HG03378 (cell line): ENCODE measurements around the gene LCN12.
"Not testable (repeated sequence)": the region's sequence is repeated elsewhere in the genome, so short reads cannot be mapped to it uniquely, and the experiment has no call there.

Experiments used
- ATAC-seq: cut with Tn5 transposase; IDR thresholded peaks from one replicate; pipeline ENCODE4 v1.9.1; 2021; ENCODE audit warnings: mild to moderate bottlenecking, moderate library complexity; ENCODE audit not compliant: unreplicated experiment

LCN12 gene

DNA sequence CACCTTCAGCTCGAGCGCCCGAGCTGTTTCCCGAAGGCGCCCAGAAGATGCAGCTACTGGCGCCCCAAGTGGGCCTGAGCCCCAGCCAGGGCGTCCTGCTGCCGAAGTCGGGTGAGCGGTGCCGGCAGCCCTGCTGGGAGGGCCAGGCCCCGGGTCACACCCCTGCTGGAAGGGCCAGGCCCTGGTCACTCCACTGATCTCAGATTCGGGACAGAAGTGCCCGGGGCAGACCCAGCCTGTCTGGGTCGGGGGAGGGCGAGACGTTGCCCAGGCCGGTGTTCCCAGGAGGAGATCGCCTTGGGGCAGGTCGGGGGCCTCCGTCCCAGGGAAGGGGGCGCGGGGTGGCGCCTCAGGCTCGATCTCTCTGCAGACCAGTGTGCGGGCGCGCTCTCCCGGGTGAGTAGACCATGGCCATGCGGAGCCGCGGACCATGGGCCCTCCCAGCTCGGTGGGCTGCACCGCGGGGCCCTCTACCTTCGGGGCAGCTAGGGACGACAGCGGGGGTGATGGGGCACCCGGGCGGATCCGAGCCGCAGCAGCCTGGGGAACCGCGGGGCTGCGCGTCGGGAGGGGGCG lies 33.0 kb downstream of the LCN12 start:
- no peak for ATAC-seq

DNA sequence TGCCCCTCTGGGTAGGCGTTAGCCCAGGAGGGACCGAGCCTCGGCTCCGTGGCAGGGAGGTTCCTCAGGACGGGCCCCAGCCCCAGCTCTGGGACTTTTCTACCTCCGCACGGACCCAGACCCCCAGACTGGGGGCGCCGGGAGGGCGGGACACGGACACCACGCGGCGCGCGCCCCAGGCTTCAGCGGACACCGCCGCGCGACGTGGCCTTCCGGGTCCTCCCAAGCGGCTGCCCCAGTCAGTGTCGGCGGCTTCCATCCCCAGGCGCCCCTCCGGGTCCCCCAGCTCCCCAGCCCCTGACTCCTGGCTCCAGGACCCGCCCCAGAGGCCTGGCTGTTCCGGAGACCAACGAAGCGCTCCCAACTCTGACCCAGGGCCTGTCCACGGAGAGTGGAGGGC lies 33.8 kb downstream of the LCN12 start:
- ATAC-seq, result no peak

DNA sequence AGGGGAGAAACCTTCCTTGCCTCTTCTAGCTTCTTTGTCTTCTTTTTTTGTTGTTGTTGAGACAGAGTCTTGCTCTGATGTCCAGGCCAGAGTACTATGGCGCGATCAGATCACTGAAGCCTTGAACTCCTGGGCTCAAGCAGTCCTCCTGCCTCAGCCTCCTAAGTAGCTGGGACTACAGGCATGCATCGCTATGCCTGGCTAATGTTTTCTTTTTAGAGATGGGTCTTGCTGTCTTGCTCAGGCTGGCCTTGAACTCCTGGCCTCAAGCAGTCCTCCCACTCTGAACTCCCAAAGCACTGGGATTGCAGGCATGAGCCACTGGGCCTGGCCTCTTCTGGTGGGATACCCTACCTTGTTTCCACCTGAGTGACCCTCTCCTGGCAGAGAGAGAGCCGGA lies 36.8 kb downstream of the LCN12 start:
- ATAC-seq, result no peak

DNA sequence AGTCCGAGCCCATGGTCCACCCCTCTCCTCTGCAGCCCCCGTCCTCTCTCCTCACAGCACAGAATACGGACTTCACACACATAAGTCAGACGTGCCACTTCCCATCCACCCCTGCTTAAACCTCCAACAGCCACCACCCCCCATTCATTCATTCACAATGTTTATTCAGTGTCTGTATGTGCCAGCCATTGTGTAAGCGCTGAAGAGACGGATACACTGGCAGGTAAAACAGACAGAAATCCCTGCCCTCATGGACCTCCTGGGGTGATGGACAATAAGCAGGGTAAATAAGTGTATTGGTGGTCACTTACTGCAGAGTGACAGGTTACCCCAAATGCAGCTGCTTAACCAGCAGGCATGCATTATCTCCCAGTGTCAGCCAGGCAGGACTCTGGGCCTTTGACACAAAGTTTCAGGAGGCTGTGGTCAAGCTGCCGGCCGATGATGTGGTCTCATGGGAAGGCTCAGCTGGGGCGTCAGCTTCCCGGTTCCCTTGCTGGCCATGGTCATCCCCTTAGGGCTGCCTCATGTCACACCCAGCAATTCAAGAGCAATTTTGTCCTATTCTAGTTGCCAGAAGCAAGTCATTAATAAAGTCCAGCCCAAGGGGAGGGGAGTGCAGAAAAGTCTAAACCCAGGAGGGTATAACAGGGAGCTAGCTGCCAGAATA lies 38.3 kb downstream of the LCN12 start:
- ATAC-seq, result no peak

DNA sequence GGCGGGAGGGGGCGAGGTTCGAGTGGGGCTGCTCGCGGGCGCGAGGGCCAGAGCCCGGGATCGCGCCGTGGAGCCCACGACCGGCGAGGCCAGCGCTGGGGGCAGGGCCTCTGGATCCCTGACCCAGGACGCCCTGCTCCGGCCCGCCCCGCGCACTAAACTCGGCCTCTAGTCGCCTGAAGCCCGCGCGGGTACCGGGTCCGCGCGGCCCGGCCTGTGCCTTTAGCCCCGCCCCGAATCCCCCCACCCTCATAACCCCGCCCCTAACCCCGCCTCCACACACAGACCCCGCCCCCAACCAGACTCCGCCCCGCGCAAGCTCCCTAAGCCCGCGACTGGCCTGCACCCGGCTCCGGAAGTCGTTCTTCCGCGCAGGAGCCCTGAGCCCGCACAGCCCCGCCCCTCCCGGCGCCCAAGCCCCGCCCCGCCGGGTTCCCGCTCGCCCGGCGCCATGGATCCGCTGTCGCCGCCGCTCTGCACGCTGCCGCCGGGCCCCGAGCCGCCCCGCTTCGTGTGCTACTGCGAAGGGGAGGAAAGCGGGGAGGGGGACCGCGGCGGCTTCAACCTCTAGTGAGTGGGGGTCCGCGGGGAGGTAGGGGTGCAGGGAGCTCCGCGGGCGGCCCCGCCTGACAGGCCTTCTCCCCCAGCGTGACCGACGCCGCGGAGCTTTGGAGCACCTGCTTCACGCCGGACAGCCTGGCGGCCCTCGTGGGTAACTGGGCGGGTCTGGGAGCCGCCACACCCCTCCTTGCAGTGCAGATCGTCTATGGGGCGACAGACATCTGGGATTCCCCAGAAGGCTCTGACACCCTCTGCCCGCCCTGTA lies 40.1 kb downstream of the LCN12 start, which contains the start of gene PAXX:
TSS of gene PAXX (plus strand) at position 430 of the 826 bp plus-strand sequence. CDS start at position 452, 22 bp downstream.
- ATAC-seq, result peak; percentile 66

DNA sequence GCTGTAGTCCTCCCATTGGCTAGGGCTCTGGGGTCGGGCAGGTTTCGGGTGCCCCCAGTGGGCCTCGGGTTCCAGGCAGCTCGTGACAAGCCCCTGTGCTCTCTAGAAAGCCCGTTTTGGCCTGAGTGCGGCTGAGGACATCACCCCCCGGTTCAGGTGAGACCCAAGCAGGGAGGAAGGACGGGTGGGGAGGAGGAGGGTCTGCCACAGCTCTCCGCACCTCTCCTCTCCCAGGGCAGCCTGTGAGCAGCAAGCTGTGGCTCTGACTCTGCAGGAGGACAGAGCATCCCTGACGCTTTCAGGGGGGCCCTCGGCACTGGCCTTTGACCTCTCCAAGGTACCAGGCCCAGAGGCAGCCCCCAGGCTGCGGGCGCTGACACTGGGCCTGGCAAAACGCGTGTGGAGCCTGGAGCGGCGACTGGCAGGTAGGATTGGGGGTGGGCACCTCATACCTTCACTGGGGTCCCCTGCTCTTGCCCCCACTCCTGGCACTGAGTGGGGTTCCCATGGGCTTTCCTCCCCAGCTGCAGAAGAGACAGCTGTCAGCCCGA lies 40.8 kb downstream of the LCN12 start:
- ATAC-seq, result peak; percentile 7

DNA sequence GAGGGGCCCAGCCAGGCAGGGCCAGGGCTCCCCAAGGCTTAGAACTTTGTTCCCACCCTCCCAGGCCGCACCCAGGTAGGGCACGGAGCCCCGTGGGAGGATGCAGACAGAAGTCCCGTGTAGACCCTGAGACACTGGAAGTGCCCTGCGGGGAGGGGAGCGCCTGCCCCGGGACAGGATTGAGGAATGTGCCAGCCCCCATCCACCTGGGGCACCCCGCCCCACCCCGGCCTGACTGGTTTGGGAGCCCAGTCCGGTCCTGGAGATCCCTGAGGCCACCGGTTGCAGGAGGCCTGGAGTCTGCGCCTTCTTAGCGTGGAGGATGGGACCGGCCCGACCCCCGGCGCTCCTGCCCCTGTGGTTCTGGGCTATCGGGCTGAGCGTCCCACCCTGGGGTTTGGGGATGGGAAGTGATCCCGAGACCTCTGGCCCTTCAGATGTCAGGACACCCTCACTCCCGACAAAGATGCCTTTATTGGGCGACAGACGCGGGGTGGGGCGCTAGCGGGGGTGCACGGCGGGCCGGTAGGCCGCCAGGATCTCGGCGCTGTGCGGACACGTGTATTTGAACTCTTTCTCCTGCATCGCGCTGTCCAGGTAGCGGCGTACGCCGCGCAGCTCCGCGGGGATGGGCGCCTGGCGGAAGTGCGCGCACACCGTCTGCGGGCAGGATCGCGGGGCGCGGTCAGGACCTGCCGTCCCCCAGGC lies 42.3 kb downstream of the LCN12 start:
- ATAC-seq, result no peak

DNA sequence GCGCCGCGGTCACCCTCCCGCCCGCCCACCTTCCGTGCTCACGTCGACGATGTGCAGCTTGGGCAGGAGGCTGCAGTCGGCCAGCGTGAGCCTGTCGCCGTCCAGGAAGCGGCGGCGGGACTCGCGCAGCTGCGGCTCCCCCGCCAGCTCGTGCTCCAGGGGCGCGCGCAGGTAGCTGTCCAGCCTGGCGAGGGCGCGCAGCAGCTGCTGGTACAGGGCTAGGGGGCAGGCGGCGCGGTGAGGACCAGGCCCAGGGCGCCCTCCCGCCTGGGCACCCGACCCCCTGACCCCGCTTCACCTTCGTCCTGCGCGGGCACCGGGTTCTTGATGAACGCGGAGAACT lies 42.8 kb downstream of the LCN12 start:
- no peak for ATAC-seq

DNA sequence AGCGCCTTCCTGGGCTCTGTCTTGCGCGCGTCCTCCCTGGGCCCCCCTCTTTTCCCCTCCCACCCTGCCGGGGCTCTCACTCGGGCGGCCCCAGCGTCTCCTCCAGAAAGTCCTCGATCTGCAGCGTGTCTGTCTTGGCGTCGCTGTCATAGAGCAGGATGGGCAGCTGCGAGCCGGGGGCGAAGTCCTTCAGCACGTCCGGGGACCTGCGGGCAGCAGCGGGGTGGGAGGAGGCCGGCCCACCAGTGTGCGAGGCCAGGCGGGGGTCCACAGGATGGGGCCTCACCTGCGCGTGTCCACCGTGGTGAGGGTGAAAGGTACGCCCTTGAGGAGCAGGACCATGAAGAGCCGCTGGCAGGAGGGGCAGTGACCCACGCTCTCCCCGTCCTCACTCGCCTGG lies 43.3 kb downstream of the LCN12 start:
- ATAC-seq, result no peak

DNA sequence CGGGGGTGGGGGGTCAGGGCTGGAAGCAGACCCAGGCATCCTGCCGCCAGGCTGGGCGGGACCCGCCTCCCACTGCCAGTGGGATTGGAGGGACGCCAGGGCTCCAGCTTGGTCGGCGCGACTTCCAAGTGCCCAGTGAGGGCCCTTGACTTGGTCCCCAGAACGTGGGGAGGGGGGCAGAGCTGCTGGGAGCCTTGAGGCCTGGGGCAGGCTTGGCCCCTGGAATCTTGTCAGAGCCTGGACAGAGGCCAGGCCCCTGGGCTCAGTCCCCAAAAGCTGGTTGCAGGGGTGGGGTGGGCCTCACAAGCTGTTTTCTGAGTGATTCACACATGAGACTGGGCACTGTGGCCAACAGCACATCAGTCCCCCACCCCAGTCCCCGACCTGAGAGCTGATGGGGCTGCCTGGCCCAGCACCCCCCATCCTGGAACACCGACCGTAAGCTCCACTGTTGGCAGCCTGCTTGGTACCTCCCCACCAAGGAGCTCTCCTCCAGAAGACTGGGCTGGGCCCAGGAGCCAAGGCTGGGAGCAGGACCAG lies 43.8 kb downstream of the LCN12 start:
- no peak for ATAC-seq

DNA sequence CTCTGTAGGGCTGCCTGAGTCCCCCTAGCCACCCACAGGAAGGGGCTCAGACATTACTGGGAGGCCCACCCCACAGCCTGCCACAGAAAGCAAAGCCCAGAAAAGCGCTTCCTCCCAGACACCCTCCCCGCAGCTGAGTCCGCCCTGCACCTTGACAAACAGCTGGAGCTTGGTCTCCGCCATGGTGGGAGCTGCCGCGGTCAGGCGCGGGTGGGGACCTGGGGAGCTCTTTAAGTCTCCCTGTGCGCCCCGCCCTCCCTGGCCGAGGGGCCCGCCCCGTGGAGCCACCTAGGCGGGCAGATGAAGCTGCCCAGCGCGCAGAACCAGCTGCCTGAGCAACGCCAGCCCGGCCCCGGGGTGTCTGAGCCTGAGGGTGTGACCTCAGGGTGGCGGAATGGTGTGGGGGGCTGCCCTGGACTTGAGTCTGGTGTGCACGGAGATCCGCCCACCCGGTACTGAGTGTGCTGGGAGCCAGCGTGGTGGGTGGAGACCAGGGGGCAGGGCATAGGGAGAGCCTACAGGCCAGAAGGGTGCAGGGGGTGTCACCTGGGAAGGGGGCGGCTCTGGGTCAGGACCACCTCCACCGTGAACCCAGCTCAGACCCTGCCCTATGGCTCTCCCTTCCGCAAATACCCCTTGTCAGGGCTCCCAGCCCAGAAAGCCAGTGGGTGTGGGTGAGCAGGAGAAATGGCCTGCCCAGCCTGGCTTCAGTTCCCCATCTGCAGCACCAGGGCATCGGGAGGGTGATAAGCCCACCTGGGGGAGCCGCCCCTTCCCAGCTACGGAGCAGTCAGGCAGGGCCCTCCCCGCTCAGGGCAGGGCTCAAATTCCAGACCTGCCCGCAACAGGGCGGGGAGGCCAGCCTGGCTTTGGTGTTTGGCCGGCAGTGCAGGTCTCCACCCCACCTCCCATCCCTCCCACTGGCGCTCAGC lies 44.6 kb downstream of the LCN12 start, which contains the start of gene CLIC3:
TSS of gene CLIC3 (minus strand) at position 208 of the 932 bp plus-strand sequence. CDS start at position 183, 25 bp downstream.
- ATAC-seq, result no peak

DNA sequence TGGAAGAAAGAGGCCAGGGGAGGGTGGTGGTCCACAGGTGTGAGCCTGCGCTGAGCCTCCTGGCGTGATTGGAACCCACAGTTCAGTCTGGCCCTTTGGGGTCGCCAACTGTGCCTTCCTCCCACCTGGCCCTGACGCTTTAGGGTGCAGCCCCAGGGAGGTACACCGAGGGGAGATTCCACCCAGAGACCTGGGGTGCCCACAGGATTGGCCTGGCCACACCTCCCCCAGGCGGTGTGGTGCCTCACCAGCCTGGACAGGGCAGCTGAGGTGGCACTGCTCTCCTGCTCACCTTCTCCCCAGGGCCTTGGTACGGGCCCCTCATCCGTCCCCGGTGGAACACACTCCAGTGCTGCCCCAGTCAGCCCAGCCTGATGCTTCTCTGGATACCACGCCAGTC lies 45.3 kb downstream of the LCN12 start:
- ATAC-seq, result no peak

DNA sequence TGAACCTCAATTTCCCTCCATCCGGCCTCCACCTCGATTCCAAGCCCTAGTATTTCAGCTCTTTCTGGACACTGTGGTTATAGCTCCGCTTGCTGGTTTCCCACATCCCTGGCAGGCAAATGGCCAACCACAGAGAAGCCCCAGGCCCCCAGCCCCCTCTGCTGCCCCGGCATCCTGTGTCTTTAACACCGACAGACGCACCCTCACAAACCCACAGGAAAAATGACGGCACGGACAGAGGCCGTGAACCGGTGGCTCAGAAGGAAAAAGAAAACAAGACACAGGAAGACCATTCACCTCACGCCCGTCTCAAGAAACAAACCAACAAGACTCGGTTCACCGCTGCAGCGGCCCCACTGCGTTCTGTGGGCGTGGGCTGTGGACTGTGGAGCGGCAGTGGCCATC lies 45.8 kb downstream of the LCN12 start:
- ATAC-seq, result no peak

DNA sequence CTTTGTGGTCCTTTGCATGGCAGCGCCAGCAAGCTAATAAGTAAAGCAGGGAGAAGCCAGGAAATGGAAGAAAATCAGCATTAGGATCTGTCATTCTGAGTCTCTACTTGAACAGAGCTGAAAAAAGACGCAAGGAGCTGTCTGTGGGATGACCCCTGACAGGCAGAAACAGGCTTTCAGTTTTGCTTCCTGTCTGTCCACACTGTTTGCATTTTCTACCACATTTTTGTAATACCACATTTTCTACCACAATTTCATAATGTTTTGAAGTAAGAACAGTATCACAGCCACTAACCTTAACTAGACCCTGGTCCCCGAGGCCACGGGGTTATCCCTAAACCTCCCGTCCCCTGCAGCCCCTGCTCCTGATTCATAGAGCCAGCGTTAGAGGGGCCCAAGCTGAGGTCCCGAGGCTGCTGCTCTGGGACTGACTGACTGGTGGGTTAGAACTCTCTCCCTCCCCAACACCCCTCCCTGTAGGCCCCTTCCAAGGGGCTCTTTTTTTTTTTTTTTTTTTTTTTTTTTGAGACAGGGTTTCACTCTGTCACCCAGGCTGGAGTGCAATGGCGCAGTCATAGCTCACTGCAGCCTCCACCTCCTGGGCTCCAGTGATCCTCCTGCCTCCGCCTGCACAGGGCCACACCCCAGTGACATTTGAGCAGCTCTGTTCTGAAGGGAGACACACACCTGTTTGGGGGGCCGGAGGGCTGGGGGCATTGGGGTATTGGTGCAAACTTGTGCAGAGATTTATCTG lies 48.3 kb downstream of the LCN12 start:
- peak; percentile 78 for ATAC-seq

DNA sequence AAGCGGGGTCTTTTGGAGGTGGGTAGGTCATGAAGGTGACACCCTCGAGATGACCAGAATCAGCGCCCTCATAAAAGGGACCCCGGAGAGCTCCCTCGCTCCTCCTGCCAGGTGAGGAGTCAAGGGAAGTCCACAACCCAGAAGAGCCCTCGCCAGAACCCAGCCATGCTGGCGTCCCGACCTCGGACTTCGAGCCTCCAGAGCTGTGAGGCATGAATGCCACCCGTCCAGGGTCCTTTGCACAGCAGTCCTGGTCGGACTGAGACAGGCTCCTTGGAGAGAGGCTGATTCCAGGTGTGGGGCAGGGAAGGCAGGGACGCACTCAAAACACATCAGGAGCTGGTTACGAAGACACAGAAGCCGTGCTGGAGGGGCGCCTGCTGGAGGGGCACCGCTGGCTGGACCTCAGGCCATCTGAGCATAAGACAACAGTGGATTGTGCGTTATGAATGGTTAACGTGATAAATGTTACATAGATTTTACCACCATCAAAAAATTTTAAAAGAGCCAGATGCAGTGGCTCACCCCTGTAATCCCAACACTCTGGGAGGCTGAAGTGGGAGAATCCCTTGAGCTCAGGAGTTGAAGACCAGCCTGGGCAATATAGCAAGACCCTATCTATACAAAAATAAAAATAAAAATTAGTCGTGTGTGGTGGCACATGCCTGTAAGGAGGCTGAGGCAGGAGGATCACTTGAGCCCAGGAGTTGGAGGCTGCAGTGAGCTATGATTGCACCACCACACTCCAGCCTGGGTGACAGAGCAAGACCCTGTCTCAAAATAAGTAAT lies 50.0 kb downstream of the LCN12 start:
- ATAC-seq, result no peak

DNA sequence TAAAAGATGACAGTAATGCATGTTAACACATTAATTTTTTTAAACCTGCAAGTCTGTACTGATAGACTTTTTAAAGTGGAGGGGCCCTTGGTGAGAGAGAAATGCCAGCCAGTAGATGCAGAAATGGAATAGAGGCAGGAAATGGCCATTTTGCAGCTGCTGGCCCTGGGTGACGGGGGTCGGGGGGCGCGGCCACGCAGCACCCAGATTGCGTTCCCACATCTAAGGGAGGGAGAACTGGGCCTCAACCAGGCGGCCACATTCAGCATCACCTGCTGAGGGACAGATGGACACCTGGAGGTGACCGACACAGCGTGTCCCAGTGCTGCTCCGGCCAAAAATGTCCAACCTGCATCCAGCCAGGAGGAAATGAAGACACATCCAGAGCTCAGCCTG lies 50.6 kb downstream of the LCN12 start:
- ATAC-seq, result no peak

DNA sequence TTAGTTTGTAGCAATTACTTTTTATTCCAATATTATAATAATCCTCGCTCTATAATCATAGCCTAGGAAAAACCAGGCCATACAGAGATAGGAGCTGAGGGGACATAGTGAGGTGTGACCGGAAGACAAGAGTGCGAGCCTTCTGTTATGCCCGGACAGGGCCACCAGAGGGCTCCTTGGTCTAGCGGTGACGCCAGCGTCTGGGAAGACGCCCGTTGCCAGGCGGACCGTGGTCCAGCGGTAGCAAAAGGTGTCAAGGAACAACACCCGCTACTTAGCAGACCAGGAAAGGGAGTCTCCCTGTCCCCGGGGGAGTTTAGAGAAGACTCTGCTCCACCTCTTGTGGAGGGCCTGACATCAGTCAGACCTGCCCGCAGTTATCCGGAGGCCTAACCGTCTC lies 52.2 kb downstream of the LCN12 start:
- ATAC-seq, result not testable (repeated sequence)
